SK-N-SH (cell line): ENCODE data around the gene OPN1SW. TPM values are rescaled to one million over a fixed set of nuclear protein-coding genes. Genes with fewer than 3 reads are reported as not detected.

Experiments
- CTCF ChIA-PET: fragments of 300-600, 350-600 bp; formaldehyde crosslinking; extraction: SDS; loops from one replicate; lab custom pipeline; 2021; lab: Yijun Ruan, JAX
- POLR2A ChIA-PET: fragments of 350-600 bp; sonication (Branson Sonifier 250); formaldehyde crosslinking; extraction: SDS; loops from one replicate; lab custom pipeline; 2020; ENCODE audit warnings: antibody characterized with exemption, inconsistent platforms; lab: Yijun Ruan, JAX
- DNase-seq: peaks from one replicate; pipeline ENCODE4 v3.0.0; 2012
- H2AFZ ChIP-seq: fragments of 200-600 bp; sonication (generic); 2 replicates; pipeline ENCODE4 v1.8.1; 2016; ENCODE audit warnings: antibody characterized with exemption, mild to moderate bottlenecking, low read depth
- H3F3A ChIP-seq: fragments of 200-600 bp; sonication (generic); replicated peaks from 2 replicates; pipeline ENCODE3; 2016; ENCODE audit warnings: antibody characterized with exemption, mild to moderate bottlenecking; ENCODE audit not compliant: insufficient read depth
- H3K27ac ChIP-seq, 2 experiments: fragments of 200-500 bp in 1 of 2; fragments of 200-600 bp in 1 of 2; sonication (Bioruptor generic) in 1 of 2; sonication (generic), shearing (Covaris generic) in 1 of 2; 2 replicates each; pipeline versions ENCODE4 v1.5.1 to v1.6.1; 2014 to 2016; ENCODE audit warnings: low read depth in 2 of 2, inconsistent platforms in 1 of 2, low read length in 1 of 2, mild to moderate bottlenecking in 1 of 2, mixed read lengths in 1 of 2
- H3K27me3 ChIP-seq: fragments of 200-600 bp; sonication (generic), shearing (Covaris generic); 2 replicates; pipeline ENCODE4 v1.6.1; 2016; ENCODE audit warnings: mixed run types; ENCODE audit not compliant: insufficient read depth
- H3K36me3 ChIP-seq, 2 experiments: fragments of 200-500 bp in 1 of 2; fragments of 200-600 bp in 1 of 2; sonication (Bioruptor generic) in 1 of 2; sonication (generic) in 1 of 2; replicated peaks in 1 of 2; 2 replicates each; pipeline versions ENCODE3 to v1.5.1; 2014 to 2016; ENCODE audit warnings: low read length in 1 of 2, mild to moderate bottlenecking in 1 of 2; ENCODE audit not compliant: insufficient read depth in 2 of 2, control insufficient read depth in 1 of 2
- H3K4me1 ChIP-seq, 2 experiments: fragments of 200-500 bp in 1 of 2; fragments of 200-600 bp in 1 of 2; sonication (Bioruptor generic) in 1 of 2; sonication (generic), shearing (Covaris generic) in 1 of 2; 2 replicates each; pipeline versions ENCODE4 v1.5.1 to v1.6.1; 2014 to 2016; ENCODE audit warnings: low read depth in 1 of 2, low read length in 1 of 2, mixed run types in 1 of 2; ENCODE audit not compliant: insufficient read depth in 2 of 2, control insufficient read depth in 1 of 2
- H3K4me2 ChIP-seq: fragments of 200-600 bp; sonication (generic), shearing (Covaris generic); 2 replicates; pipeline ENCODE4 v1.6.1; 2017; ENCODE audit warnings: mixed run types
- H3K4me3 ChIP-seq, 2 experiments: fragments of 200-500 bp in 1 of 2; fragments of 200-600 bp in 1 of 2; sonication (Bioruptor generic) in 1 of 2; sonication (generic), shearing (Covaris generic) in 1 of 2; 2 replicates each; pipeline versions ENCODE4 v1.5.1 to v1.8.1; 2014 to 2016; ENCODE audit warnings: low read depth in 2 of 2, inconsistent platforms in 1 of 2, low read length in 1 of 2, mild to moderate bottlenecking in 1 of 2, mixed read lengths in 1 of 2, moderate library complexity in 1 of 2
- H3K79me2 ChIP-seq: fragments of 200-600 bp; sonication (generic); 2 replicates; pipeline ENCODE4 v1.8.1; 2017; ENCODE audit warnings: mild to moderate bottlenecking; ENCODE audit not compliant: insufficient read depth
- H3K9ac ChIP-seq: fragments of 200-600 bp; sonication (generic); 2 replicates; pipeline ENCODE4 v1.6.1; 2017; ENCODE audit warnings: mixed run types
- H3K9me2 ChIP-seq: fragments of 200-600 bp; sonication (generic); 2 replicates; pipeline ENCODE4 v1.6.1; 2017; ENCODE audit warnings: mixed run types
- H3K9me3 ChIP-seq: fragments of 200-600 bp; sonication (generic); 2 replicates; pipeline ENCODE4 v1.6.1; 2017; ENCODE audit warnings: mixed run types, mild to moderate bottlenecking, moderate library complexity
- H4K20me1 ChIP-seq: fragments of 200-600 bp; sonication (generic); 2 replicates; pipeline ENCODE4 v1.6.1; 2017; ENCODE audit warnings: mild to moderate bottlenecking, mixed run types; ENCODE audit not compliant: insufficient read depth
- EZH2phosphoT487 ChIP-seq: fragments of 200-600 bp; sonication (generic); IDR thresholded peaks from 2 replicates; pipeline ENCODE4 v1.6.1; 2017; ENCODE audit warnings: low read depth, mixed run types, mild to moderate bottlenecking, antibody characterized with exemption, moderate library complexity, borderline replicate concordance
- GATA2 ChIP-seq: sonication (generic); formaldehyde crosslinking; IDR thresholded peaks from 2 replicates; pipeline ENCODE4 v1.5.0; 2020; ENCODE audit warnings: mild to moderate bottlenecking, missing genetic modification reagents
- JUND ChIP-seq: IDR thresholded peaks from 2 replicates; pipeline ENCODE4 v1.4.0; 2012
- RAD21 ChIP-seq: IDR thresholded peaks from 2 replicates; pipeline ENCODE4 v1.6.1; 2012; ENCODE audit warnings: mild to moderate bottlenecking, low read length
- RCOR1 ChIP-seq: fragments of 150-350 bp; IDR thresholded peaks from 2 replicates; pipeline ENCODE4 v1.6.1; 2017; ENCODE audit warnings: antibody characterized with exemption, low read length
- RFX5 ChIP-seq: IDR thresholded peaks from 2 replicates; pipeline ENCODE4 v1.6.1; 2012; ENCODE audit warnings: mild to moderate bottlenecking, improper control_type of control experiment, low read length
- SIN3A ChIP-seq: IDR thresholded peaks from 2 replicates; pipeline ENCODE4 v1.6.1; 2012; ENCODE audit warnings: low read depth, mild to moderate bottlenecking, low read length, moderate library complexity, borderline replicate concordance
- TAF1 ChIP-seq: IDR thresholded peaks from 2 replicates; pipeline ENCODE4 v1.6.1; 2012; ENCODE audit warnings: low read depth, mild to moderate bottlenecking, low read length, moderate library complexity, borderline replicate concordance
- WGBS: methylation state at CpG from one replicate; pipeline ENCODE4 v1.1.6; 2017; ENCODE audit warnings: low lambda C conversion rate; 5-methylcytosine and 5-hydroxymethylcytosine counted together
- polyA plus RNA-seq, 3 experiments: library from polyadenylated mRNA; depleted of rRNA; stranded (reverse); fragments of >200 nt; gene quantifications; 2 replicates each; pipeline ENCODE4 v1.2.3, GENCODE V29; 2012
- TF ChIP-seq, protein P1 (sequence below): IDR thresholded peaks from 2 replicates; pipeline ENCODE4 v1.4.0; 2012; ENCODE audit warnings: low read depth
- TF ChIP-seq, protein P2 (sequence below): fragments of 200-600 bp; sonication (generic); IDR thresholded peaks from 2 replicates; pipeline ENCODE4 v1.6.1; 2017; ENCODE audit warnings: antibody characterized with exemption, mild to moderate bottlenecking, moderate library complexity
- TF ChIP-seq, protein P3 (sequence below): fragments of 150-350 bp; IDR thresholded peaks from 2 replicates; pipeline ENCODE4 v1.6.1; 2017; ENCODE audit warnings: antibody characterized with exemption, low read length, low read depth, borderline replicate concordance
- TF ChIP-seq, protein P4 (sequence below): fragments of 150-350 bp; IDR thresholded peaks from 2 replicates; pipeline ENCODE4 v1.6.1; 2016; ENCODE audit warnings: mild to moderate bottlenecking, low read depth, low read length
- TF ChIP-seq, protein P5 (sequence below): IDR thresholded peaks from 2 replicates; pipeline ENCODE4 v1.4.0; 2012; ENCODE audit warnings: low read depth, borderline replicate concordance
- TF ChIP-seq, protein P6 (sequence below): IDR thresholded peaks from 2 replicates; pipeline ENCODE4 v1.6.1; 2012; ENCODE audit warnings: mild to moderate bottlenecking, low read depth, low read length, moderate library complexity

OPN1SW gene
- polyA plus RNA-seq, 1 of the 3 experiments (the other 2 are of a cell fraction), result 0.05 TPM

DNA sequence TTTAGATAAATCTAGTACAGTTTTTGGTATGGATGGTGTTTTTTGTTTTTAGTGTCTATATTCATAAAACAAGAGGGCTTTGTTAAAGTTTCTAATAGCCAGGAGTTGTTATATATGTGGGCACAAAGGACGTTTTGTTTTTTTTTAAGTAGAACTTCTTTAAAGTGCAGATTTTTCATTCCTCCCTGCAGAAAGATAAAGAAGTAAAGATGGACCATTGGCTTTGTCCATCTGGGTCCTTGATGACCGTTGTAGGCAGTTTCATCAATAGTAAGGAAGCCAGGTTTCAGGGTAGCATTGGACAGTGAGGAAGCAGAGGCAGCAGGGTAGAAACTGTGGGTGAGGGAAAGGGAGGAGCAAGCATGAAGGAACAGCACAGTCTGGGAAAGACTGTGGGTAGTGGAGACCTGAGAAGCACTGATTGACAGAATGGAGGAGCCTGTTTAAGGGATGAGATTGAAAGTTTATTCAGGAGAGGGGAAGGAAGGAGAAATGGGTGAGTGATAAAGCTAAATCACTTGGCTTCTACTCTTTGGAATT lies 31.2 kb downstream of the OPN1SW start:
- ChIA-PET CTCF (interaction anchor here (1.1 kb wide), 1 partner anchor 10 kb away, joined by 4 read pairs; no protein-coding TSS in a partner anchor), POLR2A (no interaction called here)
- WGBS, result 86% methylated on average over 2 of the region's 2 CpGs
- no peak for DNase-seq
- Histone ChIP-seq H3K27ac (no peak overlapping the region), H3K36me3 (peaks cover 20 to 57% of the 10 kb centered on the region in 2 experiments), H2AFZ (no peak overlapping the region), H3F3A (peaks cover 28% of the 10 kb centered on the region), H3K9me2 (no peaks in the 10 kb centered on the region), H3K4me3 (no peak overlapping the region), H3K9ac (no peak overlapping the region), H3K4me1 (peaks cover 8 to 21% of the 10 kb centered on the region in 2 experiments; a peak in 3 of 4 replicates), H3K9me3 (no peaks in the 10 kb centered on the region), H3K27me3 (no peaks in the 10 kb centered on the region), H3K79me2 (peaks cover 100% of the 10 kb centered on the region), H3K4me2 (no peak overlapping the region; the same call in 1 of the 2 replicates), H4K20me1 (peaks cover 98% of the 10 kb centered on the region)
- TF ChIP-seq, protein P1, sequence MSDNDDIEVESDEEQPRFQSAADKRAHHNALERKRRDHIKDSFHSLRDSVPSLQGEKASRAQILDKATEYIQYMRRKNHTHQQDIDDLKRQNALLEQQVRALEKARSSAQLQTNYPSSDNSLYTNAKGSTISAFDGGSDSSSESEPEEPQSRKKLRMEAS, result no peak
- TF ChIP-seq, protein P2, sequence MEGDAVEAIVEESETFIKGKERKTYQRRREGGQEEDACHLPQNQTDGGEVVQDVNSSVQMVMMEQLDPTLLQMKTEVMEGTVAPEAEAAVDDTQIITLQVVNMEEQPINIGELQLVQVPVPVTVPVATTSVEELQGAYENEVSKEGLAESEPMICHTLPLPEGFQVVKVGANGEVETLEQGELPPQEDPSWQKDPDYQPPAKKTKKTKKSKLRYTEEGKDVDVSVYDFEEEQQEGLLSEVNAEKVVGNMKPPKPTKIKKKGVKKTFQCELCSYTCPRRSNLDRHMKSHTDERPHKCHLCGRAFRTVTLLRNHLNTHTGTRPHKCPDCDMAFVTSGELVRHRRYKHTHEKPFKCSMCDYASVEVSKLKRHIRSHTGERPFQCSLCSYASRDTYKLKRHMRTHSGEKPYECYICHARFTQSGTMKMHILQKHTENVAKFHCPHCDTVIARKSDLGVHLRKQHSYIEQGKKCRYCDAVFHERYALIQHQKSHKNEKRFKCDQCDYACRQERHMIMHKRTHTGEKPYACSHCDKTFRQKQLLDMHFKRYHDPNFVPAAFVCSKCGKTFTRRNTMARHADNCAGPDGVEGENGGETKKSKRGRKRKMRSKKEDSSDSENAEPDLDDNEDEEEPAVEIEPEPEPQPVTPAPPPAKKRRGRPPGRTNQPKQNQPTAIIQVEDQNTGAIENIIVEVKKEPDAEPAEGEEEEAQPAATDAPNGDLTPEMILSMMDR, result no peak
- TF ChIP-seq, protein P3, sequence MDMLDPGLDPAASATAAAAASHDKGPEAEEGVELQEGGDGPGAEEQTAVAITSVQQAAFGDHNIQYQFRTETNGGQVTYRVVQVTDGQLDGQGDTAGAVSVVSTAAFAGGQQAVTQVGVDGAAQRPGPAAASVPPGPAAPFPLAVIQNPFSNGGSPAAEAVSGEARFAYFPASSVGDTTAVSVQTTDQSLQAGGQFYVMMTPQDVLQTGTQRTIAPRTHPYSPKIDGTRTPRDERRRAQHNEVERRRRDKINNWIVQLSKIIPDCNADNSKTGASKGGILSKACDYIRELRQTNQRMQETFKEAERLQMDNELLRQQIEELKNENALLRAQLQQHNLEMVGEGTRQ, result no peak
- no peak for TF ChIP-seq TAF1
- no peak for TF ChIP-seq EZH2phosphoT487
- no peak for TF ChIP-seq RFX5
- TF ChIP-seq, protein P4, sequence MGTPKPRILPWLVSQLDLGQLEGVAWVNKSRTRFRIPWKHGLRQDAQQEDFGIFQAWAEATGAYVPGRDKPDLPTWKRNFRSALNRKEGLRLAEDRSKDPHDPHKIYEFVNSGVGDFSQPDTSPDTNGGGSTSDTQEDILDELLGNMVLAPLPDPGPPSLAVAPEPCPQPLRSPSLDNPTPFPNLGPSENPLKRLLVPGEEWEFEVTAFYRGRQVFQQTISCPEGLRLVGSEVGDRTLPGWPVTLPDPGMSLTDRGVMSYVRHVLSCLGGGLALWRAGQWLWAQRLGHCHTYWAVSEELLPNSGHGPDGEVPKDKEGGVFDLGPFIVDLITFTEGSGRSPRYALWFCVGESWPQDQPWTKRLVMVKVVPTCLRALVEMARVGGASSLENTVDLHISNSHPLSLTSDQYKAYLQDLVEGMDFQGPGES, result no peak
- TF ChIP-seq GATA2 (CRISPR knock-in tag), result no peak
- no peak for TF ChIP-seq RCOR1

DNA sequence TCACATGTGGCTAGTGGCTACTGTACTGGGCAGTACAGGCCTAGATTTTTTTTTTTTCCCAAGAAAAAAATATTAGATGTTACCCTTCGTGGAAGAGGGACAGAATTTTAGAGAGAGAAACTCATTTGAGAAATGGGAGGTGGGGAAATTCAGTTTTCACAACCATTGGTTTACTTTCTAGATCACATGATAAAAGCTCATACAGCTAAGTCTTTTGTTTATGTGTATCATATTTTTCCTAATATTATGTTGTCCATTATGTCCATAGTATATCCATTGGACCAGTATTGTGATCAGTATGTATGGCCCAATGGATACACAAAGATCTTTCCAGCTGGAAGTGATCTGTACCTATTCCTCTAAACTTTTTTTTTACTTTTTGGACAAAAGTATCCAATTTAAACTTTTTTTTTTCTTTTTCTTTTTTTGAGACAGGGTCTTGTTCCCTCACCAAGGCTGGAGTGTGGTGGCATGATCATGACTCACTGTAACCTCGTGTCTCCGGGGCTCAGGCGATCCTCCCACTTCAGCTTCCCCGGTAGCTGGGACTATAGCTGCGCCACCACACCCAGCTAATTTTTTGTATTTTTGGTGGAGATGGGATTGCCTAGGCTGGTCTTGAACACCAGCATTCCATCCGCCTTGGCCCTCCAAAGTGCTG lies 32.4 kb downstream of the OPN1SW start:
- no peak for DNase-seq
- no peak overlapping the region for H3K27ac ChIP-seq
- H3K9me3 ChIP-seq, result no peaks in the 10 kb centered on the region
- peaks cover 12 to 26% of the 10 kb centered on the region in 2 experiments; a peak in 3 of 4 replicates for H3K4me1 ChIP-seq
- H3F3A ChIP-seq, result peaks cover 34% of the 10 kb centered on the region
- no peaks in the 10 kb centered on the region for H3K27me3 ChIP-seq
- H4K20me1 ChIP-seq, result peaks cover 86% of the 10 kb centered on the region
- no peak overlapping the region for H3K4me2 ChIP-seq
- CTCF ChIA-PET, result interaction anchor here (0.8 to 0.9 kb wide), 2 partner anchors 11 to 28 kb away, joined by 3 read pairs; no protein-coding TSS in a partner anchor
- no peak overlapping the region for H3K9ac ChIP-seq
- 96% methylated on average over 7 of the region's 7 CpGs for WGBS
- peaks cover 8 to 45% of the 10 kb centered on the region in 2 experiments for H3K36me3 ChIP-seq
- H3K79me2 ChIP-seq, result peaks cover 91% of the 10 kb centered on the region
- no peak overlapping the region for H3K4me3 ChIP-seq
- no peak overlapping the region for H2AFZ ChIP-seq
- H3K9me2 ChIP-seq, result no peaks in the 10 kb centered on the region
- POLR2A ChIA-PET, result no interaction called here
- TF ChIP-seq, protein P5, sequence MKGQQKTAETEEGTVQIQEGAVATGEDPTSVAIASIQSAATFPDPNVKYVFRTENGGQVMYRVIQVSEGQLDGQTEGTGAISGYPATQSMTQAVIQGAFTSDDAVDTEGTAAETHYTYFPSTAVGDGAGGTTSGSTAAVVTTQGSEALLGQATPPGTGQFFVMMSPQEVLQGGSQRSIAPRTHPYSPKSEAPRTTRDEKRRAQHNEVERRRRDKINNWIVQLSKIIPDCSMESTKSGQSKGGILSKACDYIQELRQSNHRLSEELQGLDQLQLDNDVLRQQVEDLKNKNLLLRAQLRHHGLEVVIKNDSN, result no peak
- TF ChIP-seq SIN3A, result no peak
- TF ChIP-seq RAD21, result no peak
- TF ChIP-seq, protein P4, result no peak
- no peak for TF ChIP-seq JUND
- no peak for TF ChIP-seq RCOR1
- TF ChIP-seq, protein P6, sequence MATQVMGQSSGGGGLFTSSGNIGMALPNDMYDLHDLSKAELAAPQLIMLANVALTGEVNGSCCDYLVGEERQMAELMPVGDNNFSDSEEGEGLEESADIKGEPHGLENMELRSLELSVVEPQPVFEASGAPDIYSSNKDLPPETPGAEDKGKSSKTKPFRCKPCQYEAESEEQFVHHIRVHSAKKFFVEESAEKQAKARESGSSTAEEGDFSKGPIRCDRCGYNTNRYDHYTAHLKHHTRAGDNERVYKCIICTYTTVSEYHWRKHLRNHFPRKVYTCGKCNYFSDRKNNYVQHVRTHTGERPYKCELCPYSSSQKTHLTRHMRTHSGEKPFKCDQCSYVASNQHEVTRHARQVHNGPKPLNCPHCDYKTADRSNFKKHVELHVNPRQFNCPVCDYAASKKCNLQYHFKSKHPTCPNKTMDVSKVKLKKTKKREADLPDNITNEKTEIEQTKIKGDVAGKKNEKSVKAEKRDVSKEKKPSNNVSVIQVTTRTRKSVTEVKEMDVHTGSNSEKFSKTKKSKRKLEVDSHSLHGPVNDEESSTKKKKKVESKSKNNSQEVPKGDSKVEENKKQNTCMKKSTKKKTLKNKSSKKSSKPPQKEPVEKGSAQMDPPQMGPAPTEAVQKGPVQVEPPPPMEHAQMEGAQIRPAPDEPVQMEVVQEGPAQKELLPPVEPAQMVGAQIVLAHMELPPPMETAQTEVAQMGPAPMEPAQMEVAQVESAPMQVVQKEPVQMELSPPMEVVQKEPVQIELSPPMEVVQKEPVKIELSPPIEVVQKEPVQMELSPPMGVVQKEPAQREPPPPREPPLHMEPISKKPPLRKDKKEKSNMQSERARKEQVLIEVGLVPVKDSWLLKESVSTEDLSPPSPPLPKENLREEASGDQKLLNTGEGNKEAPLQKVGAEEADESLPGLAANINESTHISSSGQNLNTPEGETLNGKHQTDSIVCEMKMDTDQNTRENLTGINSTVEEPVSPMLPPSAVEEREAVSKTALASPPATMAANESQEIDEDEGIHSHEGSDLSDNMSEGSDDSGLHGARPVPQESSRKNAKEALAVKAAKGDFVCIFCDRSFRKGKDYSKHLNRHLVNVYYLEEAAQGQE, result no peak
